GM18502 (cell line): ENCODE data around the gene PCNX4.
A peak's percentile ranks its signal among the peaks of the same experiment; 100 is the strongest.

Experiments used
- ATAC-seq: cut with Tn5 transposase; IDR thresholded peaks from one replicate; pipeline ENCODE4 v1.9.1; 2021; ENCODE audit warnings: mild to moderate bottlenecking; ENCODE audit not compliant: unreplicated experiment, poor library complexity

Gene PCNX4

DNA sequence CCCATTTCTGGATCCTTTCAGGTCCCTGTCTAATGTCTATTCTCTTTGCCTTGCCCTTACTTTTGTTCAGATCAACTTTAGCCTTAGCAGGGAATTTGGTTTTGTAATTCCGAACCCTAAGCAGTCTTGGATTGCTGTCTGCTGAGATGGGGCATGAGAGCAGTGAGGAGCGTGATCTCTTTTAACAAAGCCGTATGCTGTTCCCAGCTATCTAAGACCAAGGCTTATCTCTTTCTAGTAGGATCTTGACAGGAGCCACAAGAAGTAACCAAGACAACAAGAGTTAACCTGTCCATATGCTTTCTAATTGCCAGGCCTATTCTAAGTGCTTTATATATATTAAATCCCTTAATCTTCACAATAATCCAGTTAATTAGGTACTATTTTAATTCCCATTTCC, 78.0 kb downstream of the PCNX4 start:
- no peak for ATAC-seq

GRCh38 chr14:60170948-60171347, 79.2 kb downstream of the PCNX4 start:
- ATAC-seq, result no peak

GRCh38 chr14:60171690-60172089, 80.0 kb downstream of the PCNX4 start:
- ATAC-seq, result no peak

GRCh38 chr14:60174352-60175254, 82.9 kb downstream of the PCNX4 start:
- ATAC-seq, result no peak

DNA sequence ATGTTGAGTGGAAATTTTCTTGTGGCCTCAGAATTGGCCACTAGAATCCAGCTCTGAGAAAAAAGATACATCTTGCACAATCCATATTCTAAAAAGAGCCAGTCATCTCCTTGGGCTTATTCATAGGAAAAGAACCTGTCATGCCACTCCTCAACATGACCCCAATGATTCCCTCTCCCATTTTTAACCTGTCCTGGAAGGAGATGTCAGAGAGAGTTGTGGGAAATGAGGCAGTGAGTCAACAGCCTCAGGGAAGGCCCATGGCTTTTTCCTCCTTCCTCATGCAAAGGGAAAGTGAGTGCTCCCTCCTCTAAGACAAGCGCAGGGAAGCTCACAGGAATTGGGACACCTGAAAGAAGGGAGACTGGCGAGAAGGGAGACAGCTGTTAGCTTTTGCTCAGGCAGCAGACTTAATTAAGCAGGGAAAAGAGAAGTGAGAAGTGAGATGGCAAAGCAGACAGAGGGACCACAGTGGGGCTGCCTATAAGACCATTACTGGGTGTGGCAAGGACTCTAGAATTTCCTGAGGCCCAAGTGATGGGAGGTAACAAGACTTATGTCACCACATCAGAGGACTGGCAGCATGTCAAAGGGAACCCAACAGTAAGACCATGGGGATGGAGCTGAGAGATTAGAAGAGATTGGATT, 83.7 kb downstream of the PCNX4 start:
- ATAC-seq, result no peak

DNA sequence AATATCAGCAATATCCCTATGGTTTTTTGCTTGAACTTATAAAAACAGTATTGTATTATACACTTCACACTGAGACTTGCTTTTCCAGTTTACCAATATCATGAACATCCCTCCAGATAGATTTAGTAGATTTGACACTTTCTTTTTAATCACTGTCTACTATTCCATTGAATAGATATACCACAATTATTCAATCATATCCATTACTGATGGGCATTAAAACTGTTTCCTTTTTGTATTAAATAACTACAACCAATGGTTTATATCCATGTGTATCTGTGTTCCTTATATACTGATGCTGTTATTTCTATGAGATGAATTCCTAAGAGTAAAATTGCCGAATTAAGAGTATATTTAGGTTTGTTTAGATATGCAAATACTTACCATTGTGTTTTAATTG, 86.4 kb downstream of the PCNX4 start:
- no peak for ATAC-seq

GRCh38 chr14:60178820-60179219, 87.1 kb downstream of the PCNX4 start:
- no peak for ATAC-seq

GRCh38 chr14:60179431-60179869, 87.7 kb downstream of the PCNX4 start:
- ATAC-seq, result no peak

DNA sequence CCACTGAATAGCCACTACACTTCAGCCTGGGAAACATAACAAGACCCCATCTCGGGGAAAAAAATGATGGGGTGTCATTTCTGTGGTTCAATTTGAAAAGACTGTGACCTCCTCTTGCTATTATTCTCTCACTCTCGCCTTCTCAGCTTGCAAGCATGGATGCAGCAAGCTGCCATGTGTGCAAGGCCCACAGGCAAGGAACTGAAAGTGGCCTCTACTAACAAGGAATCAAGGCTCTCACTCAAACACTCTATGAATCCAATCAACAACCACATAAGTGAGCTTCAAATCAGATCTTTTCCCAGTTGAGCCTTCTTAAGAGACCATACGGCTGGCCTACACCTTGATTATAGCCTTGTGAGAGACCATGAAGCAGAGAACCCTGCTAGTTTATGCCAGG, 91.4 kb downstream of the PCNX4 start:
- ATAC-seq, result peak; percentile 47

GRCh38 chr14:60183741-60184140, 92.0 kb downstream of the PCNX4 start:
- peak; percentile 48 for ATAC-seq

GRCh38 chr14:60184146-60184904, 92.6 kb downstream of the PCNX4 start:
- ATAC-seq, result peak; percentile 45

DNA sequence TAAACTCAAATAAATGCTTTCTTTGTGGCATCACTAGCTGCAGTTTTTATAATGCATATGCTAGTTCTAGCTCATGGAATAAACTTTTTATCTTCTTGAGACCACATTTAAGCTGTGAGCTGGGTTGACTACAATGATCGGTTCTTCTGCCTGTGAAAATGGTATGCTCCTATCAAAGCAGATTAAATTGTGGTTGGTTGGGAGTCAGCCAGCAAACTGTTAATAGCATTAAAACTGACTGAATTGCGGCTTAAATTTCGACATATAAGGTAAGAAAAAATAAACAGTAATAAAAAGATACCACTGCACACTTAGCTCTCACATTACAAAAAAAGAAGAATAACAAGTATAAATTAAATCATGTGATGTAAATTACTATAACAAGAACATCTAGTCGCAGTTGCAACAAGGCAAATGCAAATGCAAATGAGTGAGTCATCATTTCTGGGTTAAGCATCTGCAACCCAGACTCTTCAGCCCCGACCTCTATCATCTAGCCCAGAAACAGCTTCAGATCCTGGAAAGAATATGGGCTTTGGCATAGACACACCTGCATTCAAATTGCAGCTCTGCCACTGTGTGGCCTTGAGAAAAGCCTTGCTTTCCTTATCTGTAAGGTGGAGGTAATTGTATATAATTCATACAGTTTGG, 93.3 kb downstream of the PCNX4 start:
- no peak for ATAC-seq

GRCh38 chr14:60188115-60188514, 96.4 kb downstream of the PCNX4 start:
- ATAC-seq, result peak; percentile 40

DNA sequence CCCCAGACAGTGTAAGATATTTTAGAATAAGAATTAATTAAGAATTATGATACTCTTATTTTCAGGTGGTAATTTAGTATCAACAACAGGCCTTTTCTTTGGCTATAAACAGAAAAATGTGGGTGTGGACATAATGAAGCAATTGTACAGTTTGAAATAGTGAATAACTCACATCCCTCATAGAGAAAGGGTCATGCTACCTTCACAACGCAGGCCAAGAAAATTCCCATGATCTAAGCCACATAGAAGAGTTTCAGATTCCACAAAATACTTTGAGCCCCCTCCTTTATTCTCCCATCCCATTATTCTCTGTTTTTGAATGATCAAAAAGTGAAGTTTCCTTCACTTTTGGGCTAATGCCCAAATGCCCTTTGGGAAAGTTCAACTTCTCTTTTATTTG, 97.0 kb downstream of the PCNX4 start:
- ATAC-seq, result no peak

GRCh38 chr14:60189923-60190840, 98.5 kb downstream of the PCNX4 start:
- peak; percentile 72 for ATAC-seq

- peak; percentile 68 for ATAC-seq
Observed at GRCh38 chr14:60195179-60195810, 103.6 kb downstream of the PCNX4 start.

GRCh38 chr14:60196291-60196690, 104.6 kb downstream of the PCNX4 start:
- ATAC-seq, result no peak

- no peak for ATAC-seq
Observed at GRCh38 chr14:60197629-60198303, 106.0 kb downstream of the PCNX4 start.
